ENCODE measurements around the gene CRTC2.

GRCh38 chr1:153973525-153973924 lies 15.1 kb upstream of the CRTC2 start:
- TF ChIP-seq CTCF (IDR thresholded peaks at IDR 0.05): no peak
- no peak for TF ChIP-seq POLR2A (IDR thresholded peaks at IDR 0.05)
- no peak for TF ChIP-seq POLR2AphosphoS5 (IDR thresholded peaks at IDR 0.05)

All from breast epithelium (tissue), 3 donors.